IMR-90 (cell line): ENCODE results near the gene GBE1. TPM values are rescaled to one million over a fixed set of nuclear protein-coding genes. Genes with fewer than 3 reads are reported as not detected.

Experiments used
- ATAC-seq: fragments of 200-7000 bp; cut with Tn5 transposase; 2 replicates; pipeline ENCODE4 v1.9.1; 2020; ENCODE audit warnings: low read depth, mild to moderate bottlenecking, moderate library complexity
- BruUV-seq: library from RNA; stranded (reverse); fragments of 400-500 nt; replicated peaks from 2 replicates; lab custom pipeline; 2021; lab: Mats Ljungman, UMichigan
- CTCF ChIA-PET: fragments of 300-600 bp; formaldehyde crosslinking; extraction: SDS; loops from one replicate; lab custom pipeline; 2021; ENCODE audit warnings: antibody characterized with exemption; lab: Yijun Ruan, JAX
- POLR2A ChIA-PET: fragments of 300-600 bp; sonication (Branson Sonifier 250); formaldehyde crosslinking; loops from one replicate; lab custom pipeline; 2022; ENCODE audit warnings: antibody characterized with exemption; ENCODE audit not compliant: unreplicated experiment; lab: Charles Lee
- DNase-seq: peaks from one replicate; pipeline ENCODE4 v3.0.0; 2013
- H2AFZ ChIP-seq: replicated peaks from 2 replicates; pipeline ENCODE3; 2013; ENCODE audit warnings: low read length, mild to moderate bottlenecking; ENCODE audit not compliant: poor library complexity
- H2AK5ac ChIP-seq: 2 replicates; pipeline ENCODE4 v1.6.1; 2013; ENCODE audit warnings: low read depth, low read length, inconsistent platforms
- H2AK9ac ChIP-seq: replicated peaks from 2 replicates; pipeline ENCODE3; 2013; ENCODE audit warnings: mild to moderate bottlenecking, low read depth, low read length, moderate library complexity; ENCODE audit not compliant: poor library complexity
- H2BK120ac ChIP-seq: 2 replicates; pipeline ENCODE4 v1.6.1; 2013; ENCODE audit warnings: low read depth, low read length, inconsistent platforms
- H2BK15ac ChIP-seq: 3 replicates; pipeline ENCODE4 v1.6.1; 2013; ENCODE audit warnings: low read depth, low read length, inconsistent platforms
- H2BK20ac ChIP-seq: 2 replicates; pipeline ENCODE4 v1.6.1; 2013; ENCODE audit warnings: low read depth, mild to moderate bottlenecking, inconsistent platforms, low read length, moderate library complexity
- H2BK5ac ChIP-seq: 2 replicates; pipeline ENCODE4 v1.6.1; 2013; ENCODE audit warnings: mild to moderate bottlenecking, low read depth, low read length, inconsistent platforms; ENCODE audit not compliant: poor library complexity, severe bottlenecking
- H3K14ac ChIP-seq: replicated peaks from 2 replicates; pipeline ENCODE4 v1.6.1; 2013; ENCODE audit warnings: low read depth, low read length, inconsistent platforms
- H3K18ac ChIP-seq: 2 replicates; pipeline ENCODE4 v1.6.1; 2013; ENCODE audit warnings: low read depth, low read length, control low read depth
- H3K23ac ChIP-seq: 2 replicates; pipeline ENCODE4 v1.6.1; 2013; ENCODE audit warnings: low read depth, low read length, inconsistent platforms
- H3K27ac ChIP-seq: 2 replicates; pipeline ENCODE4 v1.5.1; 2013; ENCODE audit warnings: mild to moderate bottlenecking, control low read depth, low read length; ENCODE audit not compliant: insufficient read depth
- H3K27me3 ChIP-seq: 2 replicates; pipeline ENCODE4 v1.6.1; 2013; ENCODE audit warnings: low read length; ENCODE audit not compliant: control insufficient read depth, insufficient read depth
- H3K36me3 ChIP-seq: 2 replicates; pipeline ENCODE4 v1.6.1; 2013; ENCODE audit warnings: low read length, mixed read lengths; ENCODE audit not compliant: control insufficient read depth, insufficient read depth
- H3K4ac ChIP-seq: 2 replicates; pipeline ENCODE4 v1.6.1; 2013; ENCODE audit warnings: low read depth, low read length, inconsistent platforms
- H3K4me1 ChIP-seq: 2 replicates; pipeline ENCODE4 v1.6.1; 2013; ENCODE audit warnings: low read length, mixed read lengths; ENCODE audit not compliant: control insufficient read depth, insufficient read depth
- H3K4me2 ChIP-seq: 2 replicates; pipeline ENCODE4 v1.6.1; 2013; ENCODE audit warnings: low read depth, mild to moderate bottlenecking, control low read depth, low read length, moderate library complexity
- H3K4me3 ChIP-seq: 2 replicates; pipeline ENCODE4 v1.5.1; 2013; ENCODE audit warnings: low read depth, mild to moderate bottlenecking, control low read depth, low read length, moderate library complexity; ENCODE audit not compliant: insufficient read depth
- H3K56ac ChIP-seq: 2 replicates; pipeline ENCODE4 v1.6.1; 2013; ENCODE audit warnings: low read length, inconsistent platforms; ENCODE audit not compliant: insufficient read depth; ENCODE audit errors: extremely low read depth
- H3K79me1 ChIP-seq, 2 experiments: 2 replicates each; pipeline ENCODE4 v1.6.1; 2013; ENCODE audit warnings: low read length in 2 of 2, inconsistent platforms in 1 of 2, low read depth in 1 of 2
- H3K9ac ChIP-seq: 2 replicates; pipeline ENCODE4 v1.6.1; 2013; ENCODE audit warnings: low read depth, low read length, control low read depth
- H3K9me1 ChIP-seq: 2 replicates; pipeline ENCODE4 v1.6.1; 2013; ENCODE audit warnings: low read length, inconsistent platforms; ENCODE audit not compliant: insufficient read depth
- H3K9me3 ChIP-seq: 2 replicates; pipeline ENCODE4 v1.6.1; 2013; ENCODE audit warnings: low read length; ENCODE audit not compliant: control insufficient read depth, insufficient read depth
- H4K20me1 ChIP-seq: 2 replicates; pipeline ENCODE4 v1.6.1; 2013; ENCODE audit warnings: low read length, inconsistent platforms; ENCODE audit not compliant: insufficient read depth
- H4K5ac ChIP-seq: 2 replicates; pipeline ENCODE4 v1.6.1; 2013; ENCODE audit warnings: mild to moderate bottlenecking, low read depth, low read length, control low read depth
- H4K8ac ChIP-seq, 2 experiments: 2 replicates each; pipeline ENCODE4 v1.6.1; 2013; ENCODE audit warnings: low read depth in 2 of 2, low read length in 2 of 2, control low read depth in 1 of 2, inconsistent platforms in 1 of 2
- H4K91ac ChIP-seq: 2 replicates; pipeline ENCODE4 v1.6.1; 2013; ENCODE audit warnings: low read depth, low read length, inconsistent platforms; ENCODE audit not compliant: insufficient read depth
- CEBPB ChIP-seq: IDR thresholded peaks from 2 replicates; pipeline ENCODE4 v1.6.1; 2012; ENCODE audit warnings: low read depth, low read length, improper control_type of control experiment
- MAFK ChIP-seq: IDR thresholded peaks from 2 replicates; pipeline ENCODE4 v1.6.1; 2012; ENCODE audit warnings: low read depth, low read length, improper control_type of control experiment
- MAZ ChIP-seq: IDR thresholded peaks from 2 replicates; pipeline ENCODE4 v1.6.1; 2012; ENCODE audit warnings: low read depth, mild to moderate bottlenecking, low read length, improper control_type of control experiment, moderate library complexity, borderline replicate concordance
- NFE2L2 ChIP-seq: fragments of 150-350 bp; IDR thresholded peaks from 2 replicates; pipeline ENCODE4 v1.6.1; 2016; ENCODE audit warnings: low read depth, mild to moderate bottlenecking, low read length
- USF2 ChIP-seq: fragments of 150-350 bp; IDR thresholded peaks from 2 replicates; pipeline ENCODE4 v1.6.1; 2017; ENCODE audit warnings: mild to moderate bottlenecking, antibody characterized with exemption, low read length, low read depth
- WGBS, 2 experiments: methylation state at CpG; one replicate each; pipeline versions ENCODE4 v1.1.5 to v1.1.7; 2013; ENCODE audit warnings: missing lambda C conversion rate in 2 of 2; ENCODE audit not compliant: insufficient read length in 1 of 2; ENCODE audit errors: extremely low coverage in 2 of 2; 5-methylcytosine and 5-hydroxymethylcytosine counted together
- dilution Hi-C: fragments of 300-500 bp; cut with HindIII; formaldehyde crosslinking; loops from one replicate; pipeline ENCODE4 v1.14.3; 2018; ENCODE audit warnings: low sequenced_read_pairs; ENCODE audit not compliant: unreplicated experiment
- in situ Hi-C: fragments of 300-500 bp; cut with MboI; formaldehyde crosslinking; loops from 3 replicates; pipeline ENCODE4 v1.14.3; 2019; ENCODE audit warnings: low sequenced_read_pairs, inconsistent platforms, mixed read lengths
- intact Hi-C: fragments of 100-400 bp; cut with micrococcal nuclease; formaldehyde crosslinking; loops from 2 replicates; pipeline ENCODE4 v1.10.0; 2022
- polyA plus RNA-seq, 3 experiments: library from polyadenylated mRNA; depleted of rRNA; stranded (reverse); fragments of >200 nt; gene quantifications; 2 replicates each; pipeline ENCODE4 v1.2.3, GENCODE V29; 2012; ENCODE audit warnings: low replicate concordance in 1 of 3
- total RNA-seq: library from RNA; depleted of rRNA; stranded (reverse); fragments of >200 nt; gene quantifications from 2 replicates; pipeline ENCODE4 v1.2.3, GENCODE V29; 2012

The GBE1 gene
- total and polyA plus RNA-seq, 2 of the 4 experiments (the other 2 are of a cell fraction), result 36.7 to 90.3 TPM

- TF ChIP-seq MAFK, result no peak
- TF ChIP-seq MAZ, result no peak
- no peak for TF ChIP-seq USF2
- no peak for TF ChIP-seq NFE2L2
- TF ChIP-seq CEBPB, result no peak
- H2AK9ac ChIP-seq, result no peak overlapping the region
- H3K23ac ChIP-seq, result no peak overlapping the region
- H4K91ac ChIP-seq, result no peak overlapping the region
- no peak overlapping the region for H2BK120ac ChIP-seq
- POLR2A ChIA-PET, result no interaction called here
- no peaks in the 10 kb centered on the region for H3K9me1 ChIP-seq
- no peak overlapping the region for H3K4me3 ChIP-seq
- dilution Hi-C loops, result no loop called here
- no peak overlapping the region for H2AFZ ChIP-seq
- no peak overlapping the region for H4K5ac ChIP-seq
- CTCF ChIA-PET, result no interaction called here
- H2AK5ac ChIP-seq, result no peak overlapping the region
- no peaks in the 10 kb centered on the region for H4K20me1 ChIP-seq
- no peak overlapping the region for H2BK5ac ChIP-seq
- no peak overlapping the region for H3K4ac ChIP-seq
- H3K36me3 ChIP-seq, result no peaks in the 10 kb centered on the region
- H4K8ac ChIP-seq, result no peak overlapping the region
- ATAC-seq (no peak), DNase-seq (no peak)
- H3K27ac ChIP-seq, result no peak overlapping the region
- no TSS peak for BruUV-seq
- H3K79me1 ChIP-seq, result no peaks in the 10 kb centered on the region
- no peak overlapping the region for H3K18ac ChIP-seq
- H3K27me3 ChIP-seq, result no peaks in the 10 kb centered on the region
- H3K9me3 ChIP-seq, result no peaks in the 10 kb centered on the region
- no peak overlapping the region for H3K14ac ChIP-seq
- H3K9ac ChIP-seq, result no peak overlapping the region
- intact Hi-C loops, result no loop called here
- H3K4me1 ChIP-seq, result no peaks in the 10 kb centered on the region
- H2BK15ac ChIP-seq, result no peak overlapping the region
- WGBS, 2 experiments, result no CpG with 5 or more reads among the region's 3 CpGs
- H3K56ac ChIP-seq, result no peak overlapping the region
- no peak overlapping the region for H2BK20ac ChIP-seq
- H3K4me2 ChIP-seq, result no peak overlapping the region
- in situ Hi-C loops, result no loop called here
Observed at GRCh38 chr3:81770710-81771109, 9.3 kb upstream of the GBE1 start.
